Measurements from ENCODE around the gene UIMC1. TPM values are rescaled to one million over a fixed set of nuclear protein-coding genes. Genes with fewer than 3 reads are reported as not detected.

UIMC1 gene
- total and polyA plus RNA-seq, 11 donors, result 14.8 to 40.2 (median 31.9) TPM

DNA sequence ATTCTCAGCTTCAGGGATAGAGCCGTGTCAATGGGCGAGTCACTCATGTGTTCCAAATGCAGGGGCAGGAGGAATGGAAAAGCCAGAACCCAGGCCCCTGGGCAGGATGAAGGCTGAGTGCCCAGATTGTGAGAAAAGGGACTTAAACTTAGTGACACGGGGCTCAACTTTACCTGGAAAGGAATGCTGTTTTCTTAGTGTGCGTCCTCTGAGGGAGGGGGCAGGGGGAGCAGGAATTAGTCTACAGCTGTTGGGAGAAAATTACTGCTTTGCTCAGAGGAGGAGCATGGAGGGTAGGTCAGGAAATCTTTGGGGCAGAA is 122.0 kb downstream of the UIMC1 start:
- 61 to 72% (median 66%) methylated on average over 4 of the region's 4 CpGs for WGBS, 4 donors
- H3K27ac ChIP-seq, result no peak overlapping the region
- H3K4me1 ChIP-seq, result no peaks in the 10 kb centered on the region
- DNase-seq (no peak), ATAC-seq (no peak)
- peaks cover 0 to 38% (median 0%) of the 10 kb centered on the region in 9 donors for H3K36me3 ChIP-seq
- TF ChIP-seq POLR2A (IDR thresholded peaks at IDR 0.05), result no peak
- H3K27me3 ChIP-seq, result no peaks in the 10 kb centered on the region
- H3K4me3 ChIP-seq, result no peak overlapping the region
- no peaks in the 10 kb centered on the region for H3K9me3 ChIP-seq
- intact Hi-C loops (cut with DNase I), result no loop called here

DNA sequence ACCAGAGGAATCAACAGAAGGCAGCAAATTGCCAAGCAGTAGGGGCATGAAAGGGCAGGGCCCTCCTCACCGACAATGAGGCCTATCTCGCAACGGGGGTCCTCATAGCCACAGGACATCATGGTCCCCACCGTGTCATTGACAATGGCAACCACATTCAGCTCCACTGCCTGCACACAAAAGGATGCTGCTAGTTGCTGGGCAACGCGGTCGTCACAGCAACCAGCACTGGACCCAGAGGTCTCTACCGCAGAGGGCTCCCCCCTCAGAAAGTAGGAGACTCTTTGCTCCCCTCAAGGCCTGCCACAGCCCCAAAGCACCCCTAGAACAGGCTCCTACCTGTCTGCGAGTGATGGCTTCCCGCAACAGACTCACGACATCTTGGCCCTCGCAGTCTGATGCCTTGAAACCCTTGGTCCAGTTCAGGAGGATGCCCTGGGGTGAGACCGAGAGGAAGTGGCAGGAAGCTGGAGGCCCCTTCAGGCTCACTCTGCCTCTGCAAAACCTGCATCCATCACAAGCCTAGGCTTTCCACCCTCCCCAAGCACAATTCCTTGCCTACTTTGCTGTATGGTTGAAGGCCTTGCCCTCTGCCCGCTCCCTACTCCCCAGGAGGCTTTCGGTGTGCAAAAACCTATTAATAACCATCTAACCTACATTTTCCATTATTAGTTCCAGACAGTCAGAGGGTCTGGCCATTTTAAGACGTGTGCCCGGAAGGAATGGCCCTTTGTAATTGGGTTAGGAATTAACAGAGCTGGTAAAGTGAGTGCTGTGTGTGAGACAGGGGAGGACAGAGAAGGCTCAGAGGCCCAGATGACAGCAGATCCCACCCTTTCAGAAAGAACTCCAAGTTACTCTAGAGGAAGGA is 122.6 kb downstream of the UIMC1 start:
- WGBS, 4 donors, result 86 to 92% (median 89%) methylated on average over 8 to 17 of the region's 17 CpGs
- intact Hi-C loops (cut with DNase I), result no loop called here
- TF ChIP-seq, protein P1, sequence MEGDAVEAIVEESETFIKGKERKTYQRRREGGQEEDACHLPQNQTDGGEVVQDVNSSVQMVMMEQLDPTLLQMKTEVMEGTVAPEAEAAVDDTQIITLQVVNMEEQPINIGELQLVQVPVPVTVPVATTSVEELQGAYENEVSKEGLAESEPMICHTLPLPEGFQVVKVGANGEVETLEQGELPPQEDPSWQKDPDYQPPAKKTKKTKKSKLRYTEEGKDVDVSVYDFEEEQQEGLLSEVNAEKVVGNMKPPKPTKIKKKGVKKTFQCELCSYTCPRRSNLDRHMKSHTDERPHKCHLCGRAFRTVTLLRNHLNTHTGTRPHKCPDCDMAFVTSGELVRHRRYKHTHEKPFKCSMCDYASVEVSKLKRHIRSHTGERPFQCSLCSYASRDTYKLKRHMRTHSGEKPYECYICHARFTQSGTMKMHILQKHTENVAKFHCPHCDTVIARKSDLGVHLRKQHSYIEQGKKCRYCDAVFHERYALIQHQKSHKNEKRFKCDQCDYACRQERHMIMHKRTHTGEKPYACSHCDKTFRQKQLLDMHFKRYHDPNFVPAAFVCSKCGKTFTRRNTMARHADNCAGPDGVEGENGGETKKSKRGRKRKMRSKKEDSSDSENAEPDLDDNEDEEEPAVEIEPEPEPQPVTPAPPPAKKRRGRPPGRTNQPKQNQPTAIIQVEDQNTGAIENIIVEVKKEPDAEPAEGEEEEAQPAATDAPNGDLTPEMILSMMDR (IDR thresholded peaks at IDR 0.05), result no peak
- no peak for TF ChIP-seq POLR2A (IDR thresholded peaks at IDR 0.05)

DNA sequence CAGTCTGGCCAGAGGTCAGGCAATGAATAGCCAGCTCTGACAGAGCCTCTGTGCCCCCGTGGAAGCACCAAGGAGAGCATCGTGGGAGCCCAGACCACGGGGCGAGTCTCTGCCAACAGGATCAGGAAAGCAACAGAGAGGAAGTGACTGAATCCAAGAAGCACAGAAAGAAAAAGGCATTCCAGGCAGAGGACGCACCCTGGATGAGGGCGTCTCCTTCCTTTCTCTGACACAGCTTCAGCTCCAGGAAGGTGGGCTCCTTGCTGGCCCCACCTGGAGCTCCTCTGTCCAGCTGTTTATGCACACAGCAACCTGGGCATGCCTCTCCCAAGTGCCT is 124.0 kb downstream of the UIMC1 start:
- TF ChIP-seq POLR2A (IDR thresholded peaks at IDR 0.05), result no peak
- TF ChIP-seq, protein P1 (IDR thresholded peaks at IDR 0.05), result no peak
- ATAC-seq, result no peak
- intact Hi-C loops (cut with DNase I), result no loop called here
- peaks cover 0 to 22% (median 0%) of the 10 kb centered on the region in 9 donors for H3K36me3 ChIP-seq
- WGBS, 4 donors, result 32 to 51% (median 43%) methylated on average over 6 of the region's 6 CpGs
- peaks cover 0 to 13% (median 4%) of the 10 kb centered on the region in 9 donors for H3K27me3 ChIP-seq
- H3K9me3 ChIP-seq, result no peaks in the 10 kb centered on the region
- no peak overlapping the region for H3K4me3 ChIP-seq
- H3K27ac ChIP-seq, result no peak overlapping the region
- H3K4me1 ChIP-seq, result no peaks in the 10 kb centered on the region
- no peak for DNase-seq

More for the DNA sequence above, 122.6 kb downstream of the UIMC1 start:
- H3K27me3 ChIP-seq, result peaks cover 0 to 5% (median 0%) of the 10 kb centered on the region in 9 donors
- no peak overlapping the region for H3K27ac ChIP-seq
- H3K36me3 ChIP-seq, result peaks cover 0 to 32% (median 0%) of the 10 kb centered on the region in 9 donors
- ATAC-seq, result no peak
- no peak overlapping the region for H3K4me3 ChIP-seq
- no peaks in the 10 kb centered on the region for H3K4me1 ChIP-seq
- H3K9me3 ChIP-seq, result no peaks in the 10 kb centered on the region
- DNase-seq, result peak in 1 of 5 donors; percentile 42

DNA sequence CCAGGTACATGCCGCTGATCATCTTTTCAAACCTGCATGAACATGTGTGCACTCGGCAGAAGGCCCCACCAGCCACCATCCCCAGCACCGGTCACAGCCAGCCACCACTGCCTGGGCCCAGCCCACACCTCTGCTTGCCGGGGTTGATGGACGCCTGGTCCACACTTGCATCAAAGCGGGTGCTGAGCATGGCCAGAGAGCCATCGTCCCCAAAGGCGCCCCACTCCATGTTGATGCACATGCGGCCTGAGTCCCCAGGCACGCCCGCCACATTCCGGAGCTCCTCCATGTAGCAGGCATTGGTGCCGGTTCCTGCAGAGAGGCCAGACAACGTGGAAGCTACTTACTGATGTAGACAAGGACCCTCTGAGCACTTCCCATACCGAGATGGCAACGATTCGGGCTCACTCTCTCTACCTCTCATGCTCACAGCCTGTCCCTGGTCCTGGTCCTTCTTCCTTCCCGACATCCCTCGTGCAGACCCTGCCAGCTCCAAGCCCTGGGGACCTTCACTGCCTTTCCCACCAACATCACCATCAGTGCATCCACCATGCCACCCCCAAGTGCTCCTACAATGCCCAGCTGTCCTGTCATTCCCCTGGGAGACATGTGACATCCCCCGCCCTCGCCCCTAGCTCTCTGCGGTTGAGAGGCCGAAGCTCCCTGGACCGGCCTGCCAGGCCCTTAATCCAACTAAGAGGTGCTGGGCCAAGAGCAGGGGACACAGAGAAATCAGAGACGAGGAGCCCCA is 124.6 kb downstream of the UIMC1 start:
- intact Hi-C loops (cut with DNase I), result no loop called here
- TF ChIP-seq, protein P1 (IDR thresholded peaks at IDR 0.05), result no peak
- no peak for TF ChIP-seq POLR2A (IDR thresholded peaks at IDR 0.05)
- H3K4me1 ChIP-seq, result no peaks in the 10 kb centered on the region
- peaks cover 0 to 18% (median 7%) of the 10 kb centered on the region in 9 donors for H3K27me3 ChIP-seq
- H3K4me3 ChIP-seq, result no peak overlapping the region
- peak in 2 of 5 donors; percentile 23 to 55 for DNase-seq
- no peaks in the 10 kb centered on the region for H3K9me3 ChIP-seq
- 79 to 87% (median 84%) methylated on average over 21 to 25 of the region's 25 CpGs for WGBS, 4 donors
- peaks cover 0 to 16% (median 0%) of the 10 kb centered on the region in 9 donors for H3K36me3 ChIP-seq
- ATAC-seq, result no peak
- no peak overlapping the region for H3K27ac ChIP-seq
